GM21515 (cell line): ENCODE measurements around the gene OR10G2.
"Not testable (repeated sequence)": the region's sequence is repeated elsewhere in the genome, so short reads cannot be mapped to it uniquely, and the experiment has no call there.

ENCODE experiments used
- ATAC-seq: cut with Tn5 transposase; IDR thresholded peaks from one replicate; pipeline ENCODE4 v1.9.1; 2021; ENCODE audit not compliant: unreplicated experiment

The OR10G2 gene, protein sequence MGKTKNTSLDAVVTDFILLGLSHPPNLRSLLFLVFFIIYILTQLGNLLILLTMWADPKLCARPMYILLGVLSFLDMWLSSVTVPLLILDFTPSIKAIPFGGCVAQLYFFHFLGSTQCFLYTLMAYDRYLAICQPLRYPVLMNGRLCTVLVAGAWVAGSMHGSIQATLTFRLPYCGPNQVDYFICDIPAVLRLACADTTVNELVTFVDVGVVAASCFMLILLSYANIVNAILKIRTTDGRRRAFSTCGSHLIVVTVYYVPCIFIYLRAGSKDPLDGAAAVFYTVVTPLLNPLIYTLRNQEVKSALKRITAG

GRCh38 chr14:21634840-21635239, at the start of gene OR10G2:
Gene OR10G2, minus strand, starts transcription at chr14:21634940. Its CDS starts 98 bp downstream, at chr14:21634842.
- ATAC-seq = no peak

GRCh38 chr14:21680072-21680471, 45.3 kb upstream of the OR10G2 start:
- ATAC-seq = no peak

- ATAC-seq = no peak
Measured at GRCh38 chr14:21675566-21675965, 40.8 kb upstream of the OR10G2 start.

DNA sequence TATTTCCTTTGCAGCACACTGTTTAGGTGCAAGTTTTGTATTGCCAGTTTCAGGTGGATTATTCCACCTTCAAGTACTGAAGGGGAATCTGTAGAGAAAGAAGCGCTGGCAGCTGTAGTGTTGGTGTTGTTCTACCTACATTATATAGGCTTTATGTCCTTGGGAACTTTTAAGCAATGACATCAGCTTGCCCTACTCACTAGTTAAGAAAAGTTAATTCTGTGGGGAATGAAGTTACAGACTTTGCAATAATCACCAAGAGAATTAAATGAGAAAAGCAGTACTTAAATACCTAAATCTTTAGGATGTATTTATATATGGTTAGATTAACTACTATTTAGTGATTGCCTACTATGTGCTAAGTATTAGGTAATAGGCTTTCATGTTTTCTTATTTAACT, 39.0 kb upstream of the OR10G2 start, which contains the start of gene OR4E1:
Gene OR4E1 (minus strand): TSS at position 101 of the 400 bp plus-strand sequence. CDS start 2,883 bp downstream, outside the sequence.
- ATAC-seq = no peak

- no peak for ATAC-seq
Measured at GRCh38 chr14:21672116-21672515, 37.4 kb upstream of the OR10G2 start.

DNA sequence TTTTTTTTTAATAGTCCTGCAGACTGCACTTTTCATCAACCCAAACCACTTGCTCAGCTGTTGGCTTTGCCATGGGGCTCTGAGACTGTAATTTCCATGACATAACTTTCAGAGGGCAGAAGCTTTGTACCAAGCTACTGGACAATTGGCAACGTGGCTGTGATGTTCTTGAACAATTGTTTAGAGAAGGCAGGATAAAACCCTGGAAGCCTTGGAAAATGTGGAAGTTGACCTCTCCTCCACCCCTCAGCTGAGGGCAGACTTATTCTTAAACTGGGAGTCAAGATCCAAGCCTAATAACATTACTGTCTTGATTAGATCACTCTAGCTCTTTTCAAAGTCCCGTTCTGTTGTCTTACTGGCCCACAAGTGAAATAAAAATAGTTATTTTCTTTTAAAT, 36.6 kb upstream of the OR10G2 start:
- no peak for ATAC-seq

GRCh38 chr14:21669284-21669683, 34.5 kb upstream of the OR10G2 start:
- ATAC-seq = no peak

DNA sequence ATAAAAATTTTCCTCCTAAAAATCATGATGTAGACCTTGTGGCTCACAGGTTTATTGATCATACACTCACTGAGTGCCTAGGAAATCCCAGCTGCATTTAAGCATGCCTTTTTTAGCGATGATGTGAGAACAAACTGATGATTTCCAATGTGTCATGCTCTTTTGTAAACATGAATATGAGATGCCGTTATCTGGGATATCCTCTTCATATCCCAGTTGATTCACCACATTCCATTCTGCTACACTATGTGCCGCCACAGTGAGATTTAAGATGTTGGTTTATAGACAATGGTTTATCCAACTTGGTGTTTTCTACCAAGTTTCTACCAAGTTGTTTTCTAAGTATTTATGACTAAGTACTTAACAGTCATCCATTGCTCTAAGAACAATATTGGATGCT, 33.6 kb upstream of the OR10G2 start:
- ATAC-seq = no peak

GRCh38 chr14:21656980-21657379, 22.2 kb upstream of the OR10G2 start:
- ATAC-seq = no peak

GRCh38 chr14:21654215-21654614, 19.5 kb upstream of the OR10G2 start:
- no peak for ATAC-seq

DNA sequence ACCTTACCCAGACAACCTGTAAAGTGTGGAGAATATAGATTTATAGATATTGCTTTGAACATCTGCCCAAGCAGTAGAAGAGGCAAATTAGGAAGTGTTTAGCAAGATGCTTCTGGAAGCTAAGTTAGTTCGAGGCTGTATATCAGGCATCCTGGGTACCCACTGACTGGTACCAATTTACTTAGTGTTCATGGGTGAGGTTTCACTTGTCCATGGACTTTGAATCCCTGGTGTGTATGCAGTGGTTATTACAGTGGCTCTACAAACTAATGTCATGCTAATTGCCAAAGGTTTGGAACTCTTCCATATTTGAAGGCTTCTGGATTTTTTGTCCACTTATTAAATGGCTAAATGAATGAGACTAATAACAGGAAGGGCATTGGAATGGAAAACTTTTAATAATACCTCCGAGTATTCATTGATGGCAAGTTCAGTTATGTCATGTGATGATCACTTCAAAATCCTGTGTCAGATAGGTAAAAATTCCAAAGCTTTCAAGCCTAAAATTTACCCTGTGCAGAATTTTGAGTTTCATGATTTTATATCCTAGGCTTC, 18.7 kb upstream of the OR10G2 start, which contains the start of gene OR4E2:
Gene OR4E2 (plus strand): TSS at position 505 of the 555 bp plus-strand sequence. CDS start 11,248 bp downstream, outside the sequence.
- no peak for ATAC-seq

GRCh38 chr14:21652209-21652808, 17.6 kb upstream of the OR10G2 start:
- no peak for ATAC-seq

- no peak for ATAC-seq
Measured at GRCh38 chr14:21647380-21647779, 12.6 kb upstream of the OR10G2 start.

GRCh38 chr14:21643407-21643806, 8.7 kb upstream of the OR10G2 start:
- no peak for ATAC-seq

GRCh38 chr14:21642683-21643082, 7.9 kb upstream of the OR10G2 start:
- no peak for ATAC-seq

DNA sequence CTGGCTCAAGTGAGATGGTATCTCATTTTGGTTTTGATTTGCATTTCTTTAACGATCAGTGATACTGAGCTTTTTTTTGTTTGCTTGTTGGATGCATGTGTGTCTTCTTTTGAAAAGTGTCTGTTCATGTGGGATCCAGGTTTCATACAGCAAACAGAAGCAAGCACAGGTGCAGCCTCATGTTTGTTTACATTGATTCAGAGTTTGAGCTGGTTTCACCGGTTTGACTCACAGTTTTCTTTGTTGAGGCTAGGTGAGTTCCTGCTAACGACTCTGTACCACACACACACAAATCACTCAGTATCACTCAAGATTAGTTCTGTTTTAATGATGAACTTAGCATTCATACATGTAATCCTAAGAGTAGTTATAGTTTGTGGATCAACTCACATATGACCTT, 3.7 kb downstream of the OR10G2 start:
- ATAC-seq = no peak

GRCh38 chr14:21630503-21630902, 4.2 kb downstream of the OR10G2 start:
- ATAC-seq = not testable (repeated sequence)

DNA sequence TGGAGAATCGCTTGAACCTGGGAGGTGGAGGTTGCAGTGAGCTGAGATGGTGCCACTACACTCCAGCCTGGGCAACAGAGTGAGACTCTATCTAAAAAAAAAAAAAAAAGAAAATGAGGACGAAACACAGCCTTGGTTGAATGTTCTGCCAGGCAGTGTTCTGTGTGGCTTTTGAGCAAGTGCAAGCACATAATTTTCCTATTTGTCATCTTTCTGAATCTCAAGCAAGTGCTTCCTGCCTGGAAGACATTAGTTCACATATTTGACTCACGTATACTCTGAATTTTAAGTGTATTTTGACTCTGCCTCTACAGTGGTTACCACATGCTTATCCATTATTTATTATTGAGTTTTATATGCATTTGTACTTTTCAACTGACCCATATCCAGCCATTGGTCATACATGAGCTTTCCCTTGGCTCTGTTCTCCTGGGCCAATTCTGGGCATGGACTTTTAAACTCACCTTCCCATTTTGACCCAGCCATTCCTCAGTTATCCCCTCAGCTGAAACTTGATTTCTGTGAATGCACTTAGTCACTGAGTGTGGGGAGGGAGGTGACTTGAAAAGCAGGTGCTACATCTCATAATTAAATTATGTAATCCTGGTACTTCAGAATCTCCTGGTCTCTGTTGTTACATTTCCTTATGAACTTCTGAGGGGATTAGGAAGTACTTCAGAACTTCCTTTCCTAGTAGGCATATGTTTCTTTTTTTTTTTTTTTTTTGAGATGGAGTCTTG, 8.1 kb downstream of the OR10G2 start:
- no peak for ATAC-seq

GRCh38 chr14:21617614-21618013, 17.1 kb downstream of the OR10G2 start:
- no peak for ATAC-seq

- ATAC-seq = no peak
Measured at GRCh38 chr14:21614240-21614639, 20.5 kb downstream of the OR10G2 start.

DNA sequence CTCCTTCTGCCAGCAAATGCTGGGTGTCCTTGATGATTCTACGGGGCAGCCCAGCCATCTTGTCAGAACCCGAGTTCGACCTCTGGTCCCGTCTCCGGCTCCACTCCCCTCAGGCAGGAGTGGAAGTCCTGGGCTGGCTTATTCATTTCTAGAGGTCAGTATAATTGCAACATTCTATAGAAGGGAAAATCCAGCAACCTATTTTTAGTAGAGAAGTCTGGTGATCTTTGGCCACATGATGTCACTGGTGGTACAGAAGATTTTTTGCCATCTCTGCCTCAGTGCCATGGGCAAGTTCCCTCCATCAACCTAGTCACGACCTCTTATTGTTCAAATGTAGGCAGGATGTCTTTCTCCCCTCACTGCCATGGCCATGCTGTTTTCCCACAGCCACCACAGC, 22.4 kb downstream of the OR10G2 start:
- no peak for ATAC-seq
